HG03060 (cell line): ENCODE results near the gene SLC35B2.

Source experiments
- ATAC-seq: cut with Tn5 transposase; IDR thresholded peaks from one replicate; pipeline ENCODE4 v1.9.1; 2021; ENCODE audit warnings: low read depth, moderate number of reproducible peaks; ENCODE audit not compliant: unreplicated experiment

The SLC35B2 gene

DNA sequence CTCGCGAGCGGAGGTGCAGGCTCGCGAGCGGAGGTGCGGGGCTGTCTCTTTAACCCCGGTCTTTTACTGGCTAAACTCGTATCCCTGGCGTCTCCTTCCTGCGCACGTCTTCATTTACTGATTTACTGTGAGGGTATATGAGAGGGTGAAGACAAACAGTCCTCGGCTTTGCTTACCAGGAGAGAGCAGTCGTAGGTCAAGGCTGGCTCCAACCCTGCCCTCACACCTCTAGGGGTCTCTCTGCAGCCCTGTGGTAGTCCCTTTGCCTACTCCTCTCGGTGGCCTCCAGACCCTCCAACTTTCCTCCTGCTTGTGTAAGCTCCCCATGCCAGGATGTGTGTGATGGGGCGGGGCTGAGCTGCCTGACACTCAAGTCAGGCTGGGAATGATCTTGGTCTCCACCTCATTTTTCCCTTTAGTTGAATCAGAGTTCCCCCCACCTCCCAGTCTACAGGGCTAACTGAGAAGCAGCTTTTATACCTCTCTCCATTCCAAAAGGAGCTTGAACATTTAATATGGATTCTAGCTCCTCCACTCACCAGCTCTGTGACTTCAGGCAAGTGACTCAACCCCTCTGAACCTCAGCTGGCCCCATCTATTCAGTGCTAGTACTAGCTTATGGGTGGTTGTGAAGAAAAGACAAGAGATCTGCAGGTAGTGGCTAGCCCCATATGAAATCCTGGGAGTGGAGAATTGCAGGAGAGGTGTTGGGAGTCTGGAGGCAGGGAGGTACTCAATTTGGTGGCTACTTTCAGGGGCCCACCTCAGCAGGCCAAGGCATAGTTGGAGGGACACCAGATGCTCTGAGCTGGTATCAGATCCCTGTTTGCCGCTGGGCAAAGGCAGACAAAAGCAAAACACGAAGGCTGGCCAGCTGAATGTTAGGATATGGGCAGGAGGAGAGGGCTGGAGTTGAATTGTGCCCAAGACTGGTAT lies 33.0 kb downstream of the SLC35B2 start:
- no peak for ATAC-seq

- no peak for ATAC-seq
Measured at GRCh38 chr6:44223319-44224028, 33.9 kb downstream of the SLC35B2 start, which contains the start of gene SLC29A1. SLC29A1 (plus strand) TSS chr6:44223595; CDS start chr6:44227314, 3,719 bp downstream.

DNA sequence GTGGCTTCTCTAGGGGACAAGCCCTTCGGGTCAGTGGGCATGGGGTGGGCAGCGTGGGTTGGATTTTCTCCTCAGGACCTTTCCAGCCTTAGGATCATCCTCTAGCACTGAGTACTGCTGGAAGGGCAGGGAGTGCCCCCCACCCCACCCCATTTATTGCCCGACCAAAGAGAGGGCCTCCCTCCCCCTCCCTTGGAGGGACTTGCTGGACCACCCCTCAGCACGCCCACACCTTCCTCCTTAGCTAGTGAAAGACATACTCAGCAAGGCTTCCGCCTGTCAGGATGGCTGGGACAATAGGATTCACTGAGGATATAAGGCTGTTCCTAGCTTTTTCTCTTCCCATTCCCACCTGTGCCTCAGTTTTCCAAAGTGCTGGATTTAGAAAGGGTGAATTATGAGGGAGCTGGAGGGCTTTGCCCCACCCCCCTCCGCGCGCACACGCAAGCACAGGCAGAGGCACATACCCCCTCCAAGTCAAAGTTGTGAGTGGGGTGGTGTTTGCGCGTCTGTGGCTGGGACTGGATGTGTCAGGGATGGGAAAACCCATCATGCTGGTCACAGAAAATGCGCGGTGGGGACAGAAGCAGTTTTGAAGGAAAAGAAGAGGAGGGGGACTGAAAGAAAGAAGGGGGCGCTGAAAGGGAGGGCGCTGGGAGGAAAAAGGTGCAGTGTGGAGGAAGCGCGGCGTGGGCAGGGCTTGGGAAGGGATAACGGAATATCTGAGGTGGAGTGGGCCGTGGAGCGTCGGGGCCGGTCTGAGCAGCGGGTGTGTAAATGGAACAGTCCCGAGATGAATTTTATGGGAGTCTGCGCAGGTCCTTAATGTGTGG lies 34.6 kb downstream of the SLC35B2 start:
- no peak for ATAC-seq

- ATAC-seq = no peak
Measured at GRCh38 chr6:44221961-44222335, 35.4 kb downstream of the SLC35B2 start.

- ATAC-seq = no peak
Measured at GRCh38 chr6:44221291-44221960, 35.9 kb downstream of the SLC35B2 start.

DNA sequence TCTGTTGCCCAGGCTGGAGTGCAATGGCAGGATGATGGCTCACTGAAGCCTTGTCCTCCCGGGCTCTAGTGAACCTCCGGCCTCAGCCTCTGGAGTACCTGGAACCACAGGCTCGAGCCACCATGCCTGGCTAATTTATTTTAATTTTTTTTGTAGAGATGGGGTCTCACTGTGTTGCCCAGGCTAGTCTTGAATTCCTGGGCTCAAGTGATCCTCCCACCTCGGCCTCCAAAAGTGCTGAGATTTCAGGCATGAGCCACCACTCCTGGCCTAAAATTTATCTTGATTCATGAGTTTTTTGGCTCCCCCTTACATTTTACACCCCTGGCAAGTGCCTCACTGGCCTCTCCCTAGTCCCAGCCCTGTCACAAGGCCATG lies 36.4 kb downstream of the SLC35B2 start:
- ATAC-seq = no peak

DNA sequence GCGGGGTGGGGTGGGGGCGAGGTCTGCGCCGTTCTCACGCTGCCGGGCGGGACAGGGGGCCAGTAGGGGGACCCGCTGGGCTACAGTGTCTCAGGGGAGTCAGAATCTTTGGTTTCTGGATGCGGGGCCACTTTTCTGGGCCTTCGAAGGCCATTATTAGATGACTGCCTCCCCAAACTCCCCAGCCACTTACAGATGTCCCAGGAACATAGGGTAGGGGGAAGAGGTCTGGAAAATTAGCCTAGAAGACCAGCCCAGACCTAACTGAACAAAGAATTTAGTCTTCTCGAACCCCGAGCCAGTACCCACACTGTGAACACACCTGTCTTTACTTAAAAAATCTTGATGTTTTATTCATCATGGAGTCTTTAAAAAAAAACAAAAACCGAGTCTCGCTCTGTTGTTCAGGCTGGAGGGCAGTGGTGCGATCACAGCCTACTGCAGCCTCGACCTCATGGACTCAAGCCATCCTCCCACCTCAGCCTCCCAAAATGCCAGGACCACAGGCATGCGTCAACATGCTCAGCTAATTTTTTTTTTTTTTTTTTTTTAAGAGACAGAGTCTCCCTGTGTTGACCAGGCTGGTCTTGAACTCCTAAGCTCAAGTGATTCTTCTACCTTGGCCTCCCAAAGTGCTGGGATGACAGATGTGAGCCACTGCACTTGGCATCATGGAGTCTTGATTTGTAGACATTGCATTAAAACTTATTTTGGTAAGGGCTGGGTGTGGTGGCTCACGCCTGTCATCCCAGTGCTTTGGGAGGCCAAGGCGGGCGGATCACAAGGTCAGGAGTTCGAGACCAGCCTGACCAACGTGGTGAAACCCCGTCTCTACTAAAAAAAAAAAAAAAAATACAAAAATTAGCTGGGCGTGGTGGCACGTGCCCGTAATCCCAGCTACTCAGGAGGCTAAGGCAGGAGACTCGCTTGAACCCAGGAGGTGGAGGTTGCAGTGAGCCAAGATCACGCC lies 37.2 kb downstream of the SLC35B2 start:
- ATAC-seq = no peak

DNA sequence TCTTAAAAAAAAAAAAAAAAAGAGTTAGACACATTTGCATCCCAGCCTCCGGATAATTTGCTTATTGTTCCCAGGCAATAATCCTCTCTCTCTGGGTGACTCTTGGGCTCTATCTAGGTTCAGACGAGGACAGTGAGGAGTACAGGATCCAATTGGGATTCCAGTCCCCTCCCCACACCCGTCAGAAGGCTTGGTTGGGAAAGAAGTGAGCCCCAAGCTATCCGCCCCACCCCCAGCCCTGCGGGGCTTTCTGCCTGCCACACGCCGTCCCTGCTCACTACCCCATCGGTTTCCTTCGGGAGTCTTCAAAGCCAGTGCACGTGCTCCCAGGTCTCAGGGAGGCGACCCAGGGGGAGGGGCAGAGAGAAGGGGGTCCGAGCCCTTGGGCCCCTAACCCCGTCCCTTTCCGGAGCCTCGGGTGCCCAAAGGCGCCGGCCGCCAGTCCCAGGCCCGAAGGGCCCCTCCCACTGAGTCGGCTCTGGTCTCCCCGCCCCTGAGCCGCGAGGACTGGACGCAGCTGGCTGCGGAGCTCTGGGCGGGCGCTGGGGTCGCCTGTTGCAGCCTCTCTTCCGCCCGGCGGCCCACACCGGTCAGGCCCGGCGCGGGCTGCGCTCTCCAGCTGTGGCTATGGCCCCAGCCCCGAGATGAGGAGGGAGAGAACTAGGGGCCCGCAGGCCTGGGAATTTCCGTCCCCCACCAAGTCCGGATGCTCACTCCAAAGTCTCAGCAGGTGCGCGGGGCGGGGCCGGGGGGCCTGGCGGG lies 38.1 kb downstream of the SLC35B2 start:
- no peak for ATAC-seq

DNA sequence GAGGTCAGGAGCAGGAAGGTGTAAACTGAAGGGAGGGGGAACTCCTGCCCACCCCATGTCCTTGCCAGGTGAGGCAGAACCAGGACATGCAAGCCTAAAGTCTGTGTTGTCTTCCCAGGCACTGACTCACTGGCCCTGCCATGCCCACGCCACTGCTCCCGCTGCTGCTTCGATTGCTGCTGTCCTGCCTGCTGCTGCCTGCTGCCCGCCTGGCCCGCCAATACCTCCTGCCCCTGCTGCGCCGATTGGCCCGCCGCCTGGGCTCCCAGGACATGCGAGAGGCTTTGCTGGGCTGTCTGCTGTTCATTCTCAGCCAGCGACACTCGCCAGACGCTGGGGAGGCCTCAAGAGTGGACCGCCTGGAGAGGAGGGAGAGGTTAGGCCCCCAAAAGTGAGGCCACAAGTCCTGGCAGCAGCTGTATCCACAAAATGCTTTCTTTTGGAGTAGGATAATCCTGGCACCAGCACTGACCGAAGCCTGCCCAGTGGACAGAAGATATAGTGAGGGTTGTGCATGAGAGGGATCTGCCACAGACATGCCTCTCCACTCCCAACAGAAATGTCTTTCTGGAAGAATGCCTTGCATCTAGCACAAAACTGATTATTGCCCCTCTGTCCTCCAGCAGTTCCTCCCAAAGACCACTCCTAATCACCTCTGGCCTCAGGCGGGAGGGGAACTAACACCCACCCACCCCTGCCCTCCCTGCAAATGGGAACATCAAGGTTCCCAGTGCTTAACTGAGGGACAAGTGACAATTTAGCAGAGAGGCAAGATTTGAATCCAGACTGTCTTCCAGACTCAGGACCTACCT lies 39.8 kb downstream of the SLC35B2 start:
- no peak for ATAC-seq

DNA sequence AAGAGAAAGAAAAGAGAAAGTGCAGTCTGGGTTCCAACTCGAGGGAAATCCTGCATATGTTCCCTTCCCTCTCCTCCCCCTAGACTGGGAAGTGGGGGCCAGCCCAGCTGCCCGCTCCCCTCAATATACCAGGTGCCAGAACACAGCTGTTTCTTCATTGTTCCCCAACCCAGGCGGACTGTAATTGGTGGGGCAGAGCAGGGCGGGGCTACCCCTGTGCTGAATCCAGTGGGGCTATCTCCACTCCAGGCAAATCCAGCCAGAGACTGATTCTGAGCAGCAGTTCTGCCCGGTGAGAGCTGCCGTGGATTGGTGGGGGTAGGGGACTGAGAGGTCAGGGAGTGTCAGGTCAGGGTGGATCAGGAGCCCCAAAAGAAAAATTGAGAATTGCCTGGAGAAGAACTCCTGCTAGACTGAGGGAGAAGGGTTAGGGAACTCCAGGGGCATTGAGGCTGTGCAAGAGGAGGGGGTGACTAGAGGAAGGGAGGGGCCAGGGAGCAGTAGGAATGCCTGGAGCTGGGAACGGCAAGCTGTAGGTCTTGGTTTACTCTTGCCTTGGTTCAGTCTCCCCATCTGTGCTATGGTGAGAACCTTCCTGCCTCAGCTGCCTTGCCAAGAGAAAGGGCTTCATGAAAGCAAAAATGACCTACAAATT lies 40.5 kb downstream of the SLC35B2 start, which contains the start of gene MYMX:
Gene MYMX (plus strand): TSS at position 250 of the 655 bp plus-strand sequence. CDS start 546 bp downstream, outside the sequence.
- no peak for ATAC-seq

GRCh38 chr6:44214307-44214706 lies 43.0 kb downstream of the SLC35B2 start:
- ATAC-seq = no peak

DNA sequence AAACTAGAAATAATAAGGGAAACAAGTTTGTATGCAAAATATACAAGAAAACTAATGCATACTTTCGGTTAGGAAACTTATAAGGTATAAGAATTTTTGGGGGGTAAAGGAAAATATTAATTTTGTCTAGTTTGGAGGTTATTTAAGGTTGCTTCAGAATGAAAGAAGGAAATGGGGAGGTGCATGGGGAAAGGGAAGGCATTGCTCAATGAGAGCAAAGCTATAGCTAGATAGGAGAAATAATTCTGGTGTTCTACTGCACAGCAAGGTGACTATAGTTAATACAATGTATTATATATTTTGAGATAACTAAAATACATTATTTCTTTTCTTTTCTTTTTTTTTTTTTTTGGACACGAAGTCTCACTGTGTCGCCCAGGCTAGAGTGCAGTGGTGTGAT lies 46.0 kb downstream of the SLC35B2 start:
- no peak for ATAC-seq

- no peak for ATAC-seq
Measured at GRCh38 chr6:44207966-44208365, 49.4 kb downstream of the SLC35B2 start.
